CD4-positive, alpha-beta T cell (primary cell): ENCODE measurements around the gene ELF1. TPM values are rescaled to one million over a fixed set of nuclear protein-coding genes. Genes with fewer than 3 reads are reported as not detected.

Source experiments
- ATAC-seq: fragments of 200-7000 bp; cut with Tn5 transposase; one replicate; pipeline ENCODE4 v1.10.0; 2022; ENCODE audit warnings: mild to moderate bottlenecking; ENCODE audit not compliant: poor library complexity
- CTCF ChIA-PET: fragments of 350-600 bp; sonication (Branson Sonifier 250); formaldehyde crosslinking; loops from one replicate; lab custom pipeline; 2021; ENCODE audit warnings: antibody characterized with exemption, inconsistent platforms; lab: Charles Lee
- POLR2A ChIA-PET: fragments of 350-600 bp; sonication (Branson Sonifier 250); formaldehyde crosslinking; loops from one replicate; lab custom pipeline; 2021; ENCODE audit warnings: antibody characterized with exemption, inconsistent platforms; lab: Charles Lee
- DNase-seq, 14 experiments: peaks; one replicate each; pipeline ENCODE4 v3.0.0-alpha.2; 2013 to 2020; ENCODE audit warnings: mixed read lengths in 2 of 14
- H3K27ac ChIP-seq, 2 donors: one replicate each; pipeline versions ENCODE4 v1.5.1 to v1.7.0; 2013; ENCODE audit warnings: low read length in 2 of 2, low read depth in 1 of 2, mild to moderate bottlenecking in 1 of 2
- H3K27me3 ChIP-seq, 2 experiments: 1 replicate in 1 of 2; 2 replicates in 1 of 2; pipeline versions ENCODE4 v1.6.1 to v1.7.0; 2013; ENCODE audit warnings: low read length in 2 of 2, control low read depth in 1 of 2, mild to moderate bottlenecking in 1 of 2, moderate library complexity in 1 of 2; ENCODE audit not compliant: insufficient read depth in 2 of 2, control insufficient read depth in 1 of 2
- H3K36me3 ChIP-seq: one replicate; pipeline ENCODE4 v1.6.1; 2013; ENCODE audit warnings: low read length, control low read depth; ENCODE audit not compliant: insufficient read depth
- H3K4me1 ChIP-seq: one replicate; pipeline ENCODE4 v1.6.1; 2013; ENCODE audit warnings: low read length, control low read depth; ENCODE audit not compliant: insufficient read depth
- H3K4me3 ChIP-seq: one replicate; pipeline ENCODE4 v1.5.1; 2013; ENCODE audit warnings: mild to moderate bottlenecking, low read length, moderate library complexity
- H3K9me3 ChIP-seq, 2 experiments: 1 replicate in 1 of 2; 2 replicates in 1 of 2; pipeline versions ENCODE4 v1.6.1 to v1.7.0; 2013; ENCODE audit warnings: low read length in 2 of 2, mild to moderate bottlenecking in 2 of 2, control low read depth in 1 of 2, moderate library complexity in 1 of 2; ENCODE audit not compliant: control insufficient read depth in 1 of 2, insufficient read depth in 1 of 2
- H3K27ac Mint-ChIP-seq: one replicate; pipeline ENCODE4 v1.8.0; 2020; ENCODE audit warnings: mixed read lengths
- H3K27me3 Mint-ChIP-seq: one replicate; pipeline ENCODE4 v1.8.0; 2021; ENCODE audit warnings: mixed read lengths
- H3K36me3 Mint-ChIP-seq: one replicate; pipeline ENCODE4 v1.8.0; 2021; ENCODE audit warnings: low read depth, mixed read lengths
- H3K4me1 Mint-ChIP-seq: one replicate; pipeline ENCODE4 v1.8.0; 2021; ENCODE audit warnings: low read depth, mixed read lengths
- H3K4me3 Mint-ChIP-seq: one replicate; pipeline ENCODE4 v1.8.0; 2020; ENCODE audit warnings: mild to moderate bottlenecking, mixed read lengths
- H3K9me3 Mint-ChIP-seq: one replicate; pipeline ENCODE4 v1.8.0; 2020; ENCODE audit warnings: mixed read lengths
- intact Hi-C, 2 experiments: fragments of 100-400 bp; cut with DNase I in 1 of 2; cut with micrococcal nuclease in 1 of 2; formaldehyde crosslinking; loops; one replicate each; pipeline versions ENCODE4 v1.15.1 to v1.9.0; 2023 to 2025; cut with DNase I, micrococcal nuclease
- total RNA-seq, 174 experiments: library from RNA in 2 of 174; stranded (reverse) in 2 of 174; gene quantifications; one replicate each; pipeline ENCODE4 v1.2.3 and lab custom pipeline; 2021 to 2026
- TF ChIP-seq, protein P1 (sequence below): fragments of 200-600 bp; IDR thresholded peaks from one replicate; pipeline ENCODE4 v1.8.0; 2022; ENCODE audit warnings: antibody characterized with exemption, mild to moderate bottlenecking

Gene ELF1
- total RNA-seq, 2 experiments from 2014 or later = 354 to 358 TPM

DNA sequence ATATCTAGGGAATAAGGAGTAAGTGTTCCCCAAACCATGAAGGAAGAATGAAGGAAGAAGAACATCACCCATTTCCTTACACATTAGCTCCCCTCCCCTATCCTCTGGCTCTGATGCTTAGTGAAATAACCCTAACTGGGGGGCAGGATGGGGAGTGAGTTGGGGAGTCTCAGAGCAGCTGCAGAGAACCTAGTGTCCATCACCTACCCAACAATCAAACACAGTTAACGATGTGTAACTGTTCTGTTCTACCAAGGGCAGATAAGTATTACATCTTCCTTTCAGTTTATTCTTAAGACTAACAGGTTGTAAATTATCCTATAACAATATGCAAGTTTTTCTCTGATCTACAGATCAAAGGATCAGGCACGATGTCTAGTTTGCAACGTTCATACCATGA is 12.8 kb downstream of the ELF1 start:
- peak overlapping the region; percentile 51 to 69 for H3K27ac ChIP-seq
- peak overlapping the region; percentile 2 for H3K4me3 ChIP-seq
- ATAC-seq (no peak), DNase-seq (no peak)
- no peaks in the 10 kb centered on the region for H3K9me3 ChIP-seq
- H3K27me3 ChIP-seq = no peaks in the 10 kb centered on the region
- peaks cover 40% of the 10 kb centered on the region for H3K4me1 ChIP-seq
- Mint-ChIP-seq H3K36me3 (peaks cover 13% of the 10 kb centered on the region), H3K4me1 (peaks cover 84% of the 10 kb centered on the region), H3K27ac (peak overlapping the region; percentile 91), H3K9me3 (no peaks in the 10 kb centered on the region), H3K27me3 (no peaks in the 10 kb centered on the region), H3K4me3 (peak overlapping the region; percentile 80)
- peaks cover 2% of the 10 kb centered on the region for H3K36me3 ChIP-seq
- intact Hi-C loops = no loop called here
- CTCF ChIA-PET = interaction anchor here (1.0 to 6.0 kb wide), 5 partner anchors 9 to 47 kb away, joined by 3 to 23 read pairs (median 4); partner anchors contain the start of gene ELF1
- TF ChIP-seq, protein P1, sequence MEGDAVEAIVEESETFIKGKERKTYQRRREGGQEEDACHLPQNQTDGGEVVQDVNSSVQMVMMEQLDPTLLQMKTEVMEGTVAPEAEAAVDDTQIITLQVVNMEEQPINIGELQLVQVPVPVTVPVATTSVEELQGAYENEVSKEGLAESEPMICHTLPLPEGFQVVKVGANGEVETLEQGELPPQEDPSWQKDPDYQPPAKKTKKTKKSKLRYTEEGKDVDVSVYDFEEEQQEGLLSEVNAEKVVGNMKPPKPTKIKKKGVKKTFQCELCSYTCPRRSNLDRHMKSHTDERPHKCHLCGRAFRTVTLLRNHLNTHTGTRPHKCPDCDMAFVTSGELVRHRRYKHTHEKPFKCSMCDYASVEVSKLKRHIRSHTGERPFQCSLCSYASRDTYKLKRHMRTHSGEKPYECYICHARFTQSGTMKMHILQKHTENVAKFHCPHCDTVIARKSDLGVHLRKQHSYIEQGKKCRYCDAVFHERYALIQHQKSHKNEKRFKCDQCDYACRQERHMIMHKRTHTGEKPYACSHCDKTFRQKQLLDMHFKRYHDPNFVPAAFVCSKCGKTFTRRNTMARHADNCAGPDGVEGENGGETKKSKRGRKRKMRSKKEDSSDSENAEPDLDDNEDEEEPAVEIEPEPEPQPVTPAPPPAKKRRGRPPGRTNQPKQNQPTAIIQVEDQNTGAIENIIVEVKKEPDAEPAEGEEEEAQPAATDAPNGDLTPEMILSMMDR = no peak
- POLR2A ChIA-PET = interaction anchor here (0.9 to 5.4 kb wide), 5 partner anchors 11 to 54 kb away, joined by 3 to 102 read pairs (median 8); partner anchors contain the start of genes ELF1 and WBP4

DNA sequence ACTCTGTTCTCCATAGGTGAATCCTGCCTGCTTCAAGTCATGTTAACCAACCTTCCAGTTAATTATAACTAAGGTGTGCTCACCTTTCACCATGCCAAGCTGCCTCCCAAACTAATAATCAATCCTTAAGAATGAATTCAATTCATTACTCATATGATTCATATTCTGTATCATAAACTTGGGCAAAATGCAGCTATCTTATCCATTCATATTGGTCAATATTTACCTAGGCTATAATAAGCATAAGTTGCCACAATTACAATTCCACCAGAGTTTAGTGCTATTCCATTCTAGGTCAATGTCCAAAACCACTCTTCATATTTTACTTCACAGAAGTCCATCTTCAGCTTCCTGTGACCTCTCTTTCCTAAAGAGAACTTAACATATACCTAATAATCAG is 13.4 kb downstream of the ELF1 start:
- no peaks in the 10 kb centered on the region for H3K27me3 Mint-ChIP-seq
- H3K9me3 Mint-ChIP-seq = no peaks in the 10 kb centered on the region
- CTCF ChIA-PET = interaction anchor here (1.0 to 6.0 kb wide), 5 partner anchors 9 to 48 kb away, joined by 3 to 23 read pairs (median 4); partner anchors contain the start of gene ELF1
- H3K4me1 Mint-ChIP-seq = peaks cover 80% of the 10 kb centered on the region
- Histone ChIP-seq H3K27ac (peak overlapping the region; percentile 51 to 69), H3K4me1 (peaks cover 43% of the 10 kb centered on the region), H3K9me3 (no peaks in the 10 kb centered on the region), H3K36me3 (no peaks in the 10 kb centered on the region), H3K4me3 (no peak overlapping the region), H3K27me3 (no peaks in the 10 kb centered on the region)
- H3K27ac Mint-ChIP-seq = peak overlapping the region; percentile 91
- ATAC-seq (no peak), DNase-seq (no peak)
- peaks cover 7% of the 10 kb centered on the region for H3K36me3 Mint-ChIP-seq
- intact Hi-C loops = loop anchor here in 1 of 2 experiments (2.0 kb wide), 2 partner anchors 13 to 21 kb away; partner anchors contain the start of gene ELF1
- H3K4me3 Mint-ChIP-seq = peak overlapping the region; percentile 80
- POLR2A ChIA-PET = interaction anchor here (0.9 to 5.4 kb wide), 5 partner anchors 11 to 55 kb away, joined by 3 to 102 read pairs (median 8); partner anchors contain the start of genes ELF1 and WBP4
- TF ChIP-seq, protein P1 = no peak

DNA sequence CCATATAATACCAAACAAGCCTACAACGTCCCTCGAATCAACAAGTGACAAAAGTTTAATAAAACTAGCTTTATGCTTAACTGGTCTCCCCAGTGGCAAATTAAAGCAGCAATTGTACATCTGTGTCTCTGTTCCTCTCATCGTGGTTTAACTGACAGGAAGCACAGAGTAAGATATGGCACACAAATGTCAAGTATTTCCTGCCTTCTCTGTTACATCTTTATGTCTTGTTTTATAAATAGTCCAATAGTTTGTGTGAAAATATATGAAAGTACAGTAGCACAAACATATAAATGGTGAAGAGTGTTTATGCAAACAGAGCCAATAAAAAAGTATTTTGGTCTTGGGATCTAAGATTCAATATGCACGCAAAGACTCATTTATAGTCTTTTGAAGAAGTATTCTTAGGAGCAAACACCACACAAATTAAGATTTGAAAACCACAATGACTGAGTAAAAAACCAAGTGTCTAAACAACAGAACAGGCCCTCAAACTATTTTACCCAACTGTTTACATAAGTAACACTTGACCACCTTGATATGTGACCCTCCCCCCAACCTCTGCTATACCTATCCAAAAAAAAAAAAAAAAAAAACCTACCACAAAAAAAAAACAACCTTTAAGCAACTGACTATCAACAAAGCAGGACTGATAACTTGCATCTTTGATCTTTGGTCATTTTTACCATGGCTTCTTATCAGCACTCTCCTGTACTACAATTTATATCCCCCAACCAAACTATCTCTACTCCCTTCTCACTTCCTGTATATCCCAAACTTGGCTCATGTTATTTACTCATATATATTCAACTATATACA is 14.0 kb downstream of the ELF1 start:
- intact Hi-C loops = loop anchor here in 1 of 2 experiments (2.0 kb wide), 2 partner anchors 14 to 20 kb away; partner anchors contain the start of gene ELF1
- Histone ChIP-seq H3K36me3 (peaks cover 5% of the 10 kb centered on the region), H3K27me3 (no peaks in the 10 kb centered on the region), H3K4me1 (peaks cover 44% of the 10 kb centered on the region), H3K9me3 (no peaks in the 10 kb centered on the region), H3K27ac (peak overlapping the region; percentile 51 to 69), H3K4me3 (peak overlapping the region; percentile 21)
- peak overlapping the region; percentile 80 for H3K4me3 Mint-ChIP-seq
- peak in 4 of 14 experiments; percentile 19 to 82 (median 76) for DNase-seq
- H3K27me3 Mint-ChIP-seq = no peaks in the 10 kb centered on the region
- CTCF ChIA-PET = interaction anchor here (0.8 to 6.0 kb wide), 6 partner anchors 11 to 31 kb away, joined by 3 to 23 read pairs (median 5); partner anchors contain the start of gene ELF1
- peaks cover 6% of the 10 kb centered on the region for H3K36me3 Mint-ChIP-seq
- H3K4me1 Mint-ChIP-seq = peaks cover 77% of the 10 kb centered on the region
- H3K9me3 Mint-ChIP-seq = no peaks in the 10 kb centered on the region
- peak overlapping the region; percentile 91 for H3K27ac Mint-ChIP-seq
- POLR2A ChIA-PET = interaction anchor here (0.6 to 5.4 kb wide), 10 partner anchors 9 to 56 kb away, joined by 3 to 102 read pairs (median 6); partner anchors contain the start of genes ELF1 and WBP4
- TF ChIP-seq, protein P1 = no peak
- ATAC-seq = peak; percentile 85
